ENCODE data around the gene ABHD13. TPM values are rescaled to one million over a fixed set of nuclear protein-coding genes. Genes with fewer than 3 reads are reported as not detected.

The ABHD13 gene
- total RNA-seq, 4 donors from 2014 or later: 8.7 to 30.0 (median 18.1) TPM

DNA sequence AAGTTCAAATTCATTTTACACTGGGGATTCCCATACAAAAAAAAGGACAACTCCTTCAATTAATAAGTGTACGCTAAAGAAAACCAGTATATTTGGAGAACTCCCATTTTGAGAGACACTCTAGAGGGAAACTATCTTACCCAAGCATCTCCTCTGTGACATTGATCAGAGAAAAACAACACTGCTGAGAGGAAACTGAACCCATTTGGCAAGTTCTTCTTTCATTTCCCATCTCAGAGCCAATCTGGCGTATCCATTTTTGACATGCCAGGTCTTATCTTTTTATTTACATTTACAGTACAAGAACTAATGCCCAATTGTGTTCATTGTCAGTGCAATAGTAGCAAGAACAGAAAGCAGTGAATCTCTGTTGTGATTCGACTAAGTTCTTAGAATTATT lies 33.0 kb upstream of the ABHD13 start:
- Histone ChIP-seq H3K4me3 (no peak overlapping the region), H3K27ac (no peak overlapping the region), H3K9me3 (no peaks in the 10 kb centered on the region), H3K4me1 (no peaks in the 10 kb centered on the region), H3K27me3 (peaks cover 0 to 5% of the 10 kb centered on the region in 2 donors), H3K36me3 (no peaks in the 10 kb centered on the region)
- TF ChIP-seq POLR2A (IDR thresholded peaks at IDR 0.05): no peak
- no peak for TF ChIP-seq CTCF (IDR thresholded peaks at IDR 0.05)
- DNase-seq: no peak
- intact Hi-C loops (cut with DNase I; ENCODE audit: low total_unique reads): no loop called here

DNA sequence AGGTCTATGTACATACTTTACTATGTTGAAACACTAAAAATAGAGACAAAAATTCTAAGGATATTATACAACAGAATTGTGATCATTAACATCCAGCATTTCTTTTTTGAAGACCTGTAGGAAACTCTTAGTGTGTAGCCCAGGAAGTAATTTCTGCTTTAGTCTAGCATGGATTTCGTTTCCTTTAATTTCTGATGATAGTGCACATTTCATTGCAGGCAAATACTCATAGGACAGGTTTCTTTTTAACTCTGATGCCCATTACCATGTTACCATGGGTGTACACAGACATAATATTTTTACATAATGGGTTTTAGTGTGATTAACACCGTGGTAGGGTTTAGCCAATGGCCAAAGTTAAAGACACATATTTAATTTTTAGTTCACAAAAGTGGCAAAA lies 29.9 kb upstream of the ABHD13 start:
- Histone ChIP-seq H3K36me3 (no peaks in the 10 kb centered on the region), H3K27me3 (peaks cover 0 to 5% of the 10 kb centered on the region in 2 donors), H3K4me3 (no peak overlapping the region), H3K27ac (no peak overlapping the region), H3K4me1 (no peaks in the 10 kb centered on the region), H3K9me3 (no peaks in the 10 kb centered on the region)
- DNase-seq: no peak
- TF ChIP-seq POLR2A (IDR thresholded peaks at IDR 0.05) (no peak), CTCF (IDR thresholded peaks at IDR 0.05) (no peak)
- intact Hi-C loops (cut with DNase I; ENCODE audit: low total_unique reads): no loop called here

- H3K36me3 ChIP-seq: no peaks in the 10 kb centered on the region
- peaks cover 0 to 5% of the 10 kb centered on the region in 2 donors for H3K27me3 ChIP-seq
- no peak overlapping the region for H3K4me3 ChIP-seq
- H3K9me3 ChIP-seq: no peaks in the 10 kb centered on the region
- H3K27ac ChIP-seq: no peak overlapping the region
- intact Hi-C loops (cut with DNase I; ENCODE audit: low total_unique reads): no loop called here
- TF ChIP-seq POLR2A (IDR thresholded peaks at IDR 0.05) (no peak), CTCF (IDR thresholded peaks at IDR 0.05) (no peak)
- H3K4me1 ChIP-seq: no peaks in the 10 kb centered on the region
- DNase-seq: no peak
Measured at GRCh38 chr13:108190897-108191296, 27.3 kb upstream of the ABHD13 start.

DNA sequence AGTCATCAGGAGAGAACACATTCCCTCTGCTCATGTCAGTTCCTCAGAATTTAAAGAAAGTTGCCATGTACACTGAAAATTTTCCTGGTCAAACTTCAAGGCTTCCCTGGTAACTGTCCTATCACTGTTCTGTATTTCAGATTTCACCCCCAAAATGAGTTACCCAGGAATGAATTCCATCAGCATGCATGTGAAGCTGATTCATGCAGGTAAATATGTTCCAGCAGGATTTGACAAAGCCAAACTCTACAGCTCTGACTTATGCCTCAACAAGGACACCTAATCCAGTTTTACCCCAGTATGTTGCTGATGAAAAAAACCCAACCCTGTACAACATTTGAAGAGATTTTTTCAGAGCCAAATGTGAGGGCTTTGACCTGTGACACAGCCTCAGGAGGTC lies 24.4 kb upstream of the ABHD13 start:
- no peaks in the 10 kb centered on the region for H3K9me3 ChIP-seq
- peaks cover 0 to 4% of the 10 kb centered on the region in 2 donors for H3K27me3 ChIP-seq
- no peak overlapping the region for H3K4me3 ChIP-seq
- no peak overlapping the region for H3K27ac ChIP-seq
- DNase-seq: no peak
- no peaks in the 10 kb centered on the region for H3K4me1 ChIP-seq
- intact Hi-C loops (cut with DNase I; ENCODE audit: low total_unique reads): no loop called here
- TF ChIP-seq POLR2A (IDR thresholded peaks at IDR 0.05) (no peak), CTCF (IDR thresholded peaks at IDR 0.05) (no peak)
- H3K36me3 ChIP-seq: no peaks in the 10 kb centered on the region

DNA sequence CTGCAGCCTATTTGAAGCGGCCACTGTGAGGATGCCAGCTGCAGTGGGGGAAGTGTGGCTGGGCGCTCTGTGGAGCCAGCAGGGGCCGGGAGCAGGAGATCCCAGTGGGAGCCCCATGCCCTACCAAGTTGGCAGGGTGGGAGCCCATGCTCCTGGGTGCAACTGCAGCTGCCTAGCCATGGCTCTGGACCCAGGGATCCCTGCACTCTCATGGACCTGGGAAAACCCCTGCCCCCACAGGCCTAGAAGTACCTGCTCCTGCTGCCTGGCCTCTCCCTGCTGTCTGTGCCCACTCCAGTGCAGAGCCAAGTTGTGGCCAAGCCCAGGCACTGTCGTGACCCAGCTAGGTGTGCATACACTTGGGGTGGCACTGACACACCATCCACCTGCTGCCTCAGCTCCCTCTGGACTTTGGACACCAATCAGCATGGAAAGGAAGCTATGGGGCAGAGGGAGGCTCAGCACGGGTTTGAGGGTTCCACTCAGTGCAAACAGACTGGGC lies 23.7 kb upstream of the ABHD13 start:
- intact Hi-C loops (cut with DNase I; ENCODE audit: low total_unique reads): no loop called here

More for the DNA sequence above, 23.7 kb upstream of the ABHD13 start:
- Histone ChIP-seq H3K4me3 (no peak overlapping the region), H3K36me3 (no peaks in the 10 kb centered on the region), H3K9me3 (no peaks in the 10 kb centered on the region), H3K27ac (no peak overlapping the region), H3K27me3 (no peaks in the 10 kb centered on the region), H3K4me1 (no peaks in the 10 kb centered on the region)
- TF ChIP-seq POLR2A (IDR thresholded peaks at IDR 0.05) (no peak), CTCF (IDR thresholded peaks at IDR 0.05) (no peak)
- no peak for DNase-seq
